Liver (tissue), 9 donors: Measurements from ENCODE around the gene PPM1L. TPM values are rescaled to one million over a fixed set of nuclear protein-coding genes. Genes with fewer than 3 reads are reported as not detected.

Experiments
- DNase-seq: peaks from one replicate; pipeline ENCODE4 v3.0.0-alpha.2; 2017; ENCODE audit warnings: low spot score
- H3K27ac ChIP-seq, 2 donors: one replicate each; pipeline ENCODE4 v1.7.0; 2013; ENCODE audit warnings: inconsistent platforms in 2 of 2, low read length in 2 of 2, control low read depth in 1 of 2, low read depth in 1 of 2, mild to moderate bottlenecking in 1 of 2
- H3K27me3 ChIP-seq, 4 donors: one replicate each; pipeline versions ENCODE4 v1.6.1 to v1.7.0; 2013; ENCODE audit warnings: low read length in 3 of 4, inconsistent platforms in 1 of 4, mild to moderate bottlenecking in 1 of 4, moderate library complexity in 1 of 4; ENCODE audit not compliant: control insufficient read depth in 4 of 4, insufficient read depth in 4 of 4
- H3K36me3 ChIP-seq, 4 donors: one replicate each; pipeline versions ENCODE4 v1.6.1 to v1.7.0; 2013; ENCODE audit warnings: low read length in 3 of 4, mild to moderate bottlenecking in 3 of 4, low read depth in 1 of 4, moderate library complexity in 1 of 4; ENCODE audit not compliant: control insufficient read depth in 4 of 4, insufficient read depth in 3 of 4
- H3K4me1 ChIP-seq, 4 donors: one replicate each; pipeline versions ENCODE4 v1.6.1 to v1.7.0; 2013; ENCODE audit warnings: low read length in 3 of 4, mild to moderate bottlenecking in 3 of 4, moderate library complexity in 1 of 4; ENCODE audit not compliant: control insufficient read depth in 4 of 4, insufficient read depth in 4 of 4
- H3K4me3 ChIP-seq, 3 donors: one replicate each; pipeline versions ENCODE4 v1.6.1 to v1.7.0; 2013; ENCODE audit warnings: low read length in 3 of 3, control low read depth in 1 of 3, low read depth in 1 of 3, mild to moderate bottlenecking in 1 of 3
- H3K9ac ChIP-seq, 2 donors: one replicate each; pipeline ENCODE4 v1.7.0; 2013; ENCODE audit warnings: low read length in 2 of 2, mild to moderate bottlenecking in 2 of 2, moderate library complexity in 2 of 2, control low read depth in 1 of 2, low read depth in 1 of 2
- H3K9me3 ChIP-seq, 4 donors: one replicate each; pipeline versions ENCODE4 v1.6.1 to v1.7.0; 2013; ENCODE audit warnings: low read length in 3 of 4; ENCODE audit not compliant: control insufficient read depth in 4 of 4
- EGR1 ChIP-seq, 2 donors: IDR thresholded peaks; 2 replicates each; pipeline ENCODE4 v1.6.1; 2016 to 2018; ENCODE audit warnings: antibody characterized with exemption in 2 of 2, low read depth in 2 of 2
- GABPA ChIP-seq, 2 donors: IDR thresholded peaks in 1 of 2; conservative IDR thresholded peaks in 1 of 2; 2 replicates each; pipeline ENCODE4 v1.6.1; 2016; ENCODE audit warnings: antibody characterized with exemption in 2 of 2, mild to moderate bottlenecking in 1 of 2, moderate library complexity in 1 of 2
- HNF4A ChIP-seq, 2 donors: conservative IDR thresholded peaks; 2 replicates each; pipeline ENCODE4 v1.6.1; 2016; ENCODE audit warnings: antibody characterized with exemption in 2 of 2, mild to moderate bottlenecking in 2 of 2
- RAD21 ChIP-seq, 2 donors: IDR thresholded peaks; 2 replicates each; pipeline ENCODE4 v1.6.1; 2016; ENCODE audit warnings: antibody characterized with exemption in 2 of 2, mild to moderate bottlenecking in 2 of 2
- RXRA ChIP-seq, 2 donors: IDR thresholded peaks; 2 replicates each; pipeline ENCODE4 v1.6.1; 2017 to 2018; ENCODE audit warnings: antibody characterized with exemption in 2 of 2, mild to moderate bottlenecking in 1 of 2
- SP1 ChIP-seq: IDR thresholded peaks from 2 replicates; pipeline ENCODE4 v1.6.1; 2018; ENCODE audit warnings: antibody characterized with exemption, mild to moderate bottlenecking
- TAF1 ChIP-seq: conservative IDR thresholded peaks from 2 replicates; pipeline ENCODE4 v1.6.1; 2016; ENCODE audit warnings: antibody characterized with exemption, mild to moderate bottlenecking
- WGBS: extraction: QIAGEN DNeasy Blood & Tissue Kit; methylation state at CpG from one replicate; pipeline ENCODE4 v1.1.7; 2013; 5-methylcytosine and 5-hydroxymethylcytosine counted together
- polyA plus RNA-seq, 2 donors: library from polyadenylated mRNA; stranded (reverse) in 1 of 2; unstranded in 1 of 2; fragments of 200-250 nt in 1 of 2; fragments of >200 nt in 1 of 2; fragmentation: Nextera tagmentation in 1 of 2; extraction: Ambion mirVana in 1 of 2; gene quantifications; one replicate each; pipeline versions ENCODE4 v1.2.1 to v1.2.3, GENCODE V29; 2013 to 2015
- total RNA-seq, 2 donors: library from RNA; depleted of rRNA; stranded (reverse); fragments of >200 nt; gene quantifications; one replicate each; pipeline ENCODE4 v1.2.3, GENCODE V29; 2014
- TF ChIP-seq, protein P1 (sequence below): IDR thresholded peaks from 2 replicates; pipeline ENCODE4 v1.6.1; 2016; ENCODE audit warnings: antibody characterized with exemption, mild to moderate bottlenecking
- TF ChIP-seq, protein P2 (sequence below): IDR thresholded peaks from 2 replicates; pipeline ENCODE4 v1.6.1; 2016; ENCODE audit warnings: antibody characterized with exemption
- donor health status: healthy.
- donor health status: healthy.
- donor health status: healthy.
- donor health status: healthy.
- donor health status: healthy.

The PPM1L gene
- total and polyA plus RNA-seq, 4 donors, result 1.6 to 8.5 (median 4.8) TPM

- TF ChIP-seq EGR1 (IDR thresholded peaks at IDR 0.05; ENCODE audit: low read depth in 2 of 2), result no peak
- no peak for TF ChIP-seq TAF1
- TF ChIP-seq, protein P1, sequence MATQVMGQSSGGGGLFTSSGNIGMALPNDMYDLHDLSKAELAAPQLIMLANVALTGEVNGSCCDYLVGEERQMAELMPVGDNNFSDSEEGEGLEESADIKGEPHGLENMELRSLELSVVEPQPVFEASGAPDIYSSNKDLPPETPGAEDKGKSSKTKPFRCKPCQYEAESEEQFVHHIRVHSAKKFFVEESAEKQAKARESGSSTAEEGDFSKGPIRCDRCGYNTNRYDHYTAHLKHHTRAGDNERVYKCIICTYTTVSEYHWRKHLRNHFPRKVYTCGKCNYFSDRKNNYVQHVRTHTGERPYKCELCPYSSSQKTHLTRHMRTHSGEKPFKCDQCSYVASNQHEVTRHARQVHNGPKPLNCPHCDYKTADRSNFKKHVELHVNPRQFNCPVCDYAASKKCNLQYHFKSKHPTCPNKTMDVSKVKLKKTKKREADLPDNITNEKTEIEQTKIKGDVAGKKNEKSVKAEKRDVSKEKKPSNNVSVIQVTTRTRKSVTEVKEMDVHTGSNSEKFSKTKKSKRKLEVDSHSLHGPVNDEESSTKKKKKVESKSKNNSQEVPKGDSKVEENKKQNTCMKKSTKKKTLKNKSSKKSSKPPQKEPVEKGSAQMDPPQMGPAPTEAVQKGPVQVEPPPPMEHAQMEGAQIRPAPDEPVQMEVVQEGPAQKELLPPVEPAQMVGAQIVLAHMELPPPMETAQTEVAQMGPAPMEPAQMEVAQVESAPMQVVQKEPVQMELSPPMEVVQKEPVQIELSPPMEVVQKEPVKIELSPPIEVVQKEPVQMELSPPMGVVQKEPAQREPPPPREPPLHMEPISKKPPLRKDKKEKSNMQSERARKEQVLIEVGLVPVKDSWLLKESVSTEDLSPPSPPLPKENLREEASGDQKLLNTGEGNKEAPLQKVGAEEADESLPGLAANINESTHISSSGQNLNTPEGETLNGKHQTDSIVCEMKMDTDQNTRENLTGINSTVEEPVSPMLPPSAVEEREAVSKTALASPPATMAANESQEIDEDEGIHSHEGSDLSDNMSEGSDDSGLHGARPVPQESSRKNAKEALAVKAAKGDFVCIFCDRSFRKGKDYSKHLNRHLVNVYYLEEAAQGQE, result no peak
- no peak for TF ChIP-seq RXRA (IDR thresholded peaks at IDR 0.05)
- no peak for TF ChIP-seq SP1
- no peak for TF ChIP-seq HNF4A (conservative IDR thresholded peaks at IDR 0.05)
Observed at GRCh38 chr3:160980740-160981139, 224.7 kb downstream of the PPM1L start.

GRCh38 chr3:160981217-160981938 lies 225.3 kb downstream of the PPM1L start:
- Histone ChIP-seq H3K4me3 (no peak overlapping the region), H3K9me3 (peaks cover 0 to 2% (median 0%) of the 10 kb centered on the region in 4 donors), H3K4me1 (no peaks in the 10 kb centered on the region), H3K27me3 (no peaks in the 10 kb centered on the region), H3K9ac (no peak overlapping the region), H3K27ac (no peak overlapping the region), H3K36me3 (no peaks in the 10 kb centered on the region)
- no peak for DNase-seq
- WGBS, result 91% methylated on average over 3 of the region's 3 CpGs
- no peak for TF ChIP-seq RAD21 (IDR thresholded peaks at IDR 0.05)
- TF ChIP-seq, protein P2, sequence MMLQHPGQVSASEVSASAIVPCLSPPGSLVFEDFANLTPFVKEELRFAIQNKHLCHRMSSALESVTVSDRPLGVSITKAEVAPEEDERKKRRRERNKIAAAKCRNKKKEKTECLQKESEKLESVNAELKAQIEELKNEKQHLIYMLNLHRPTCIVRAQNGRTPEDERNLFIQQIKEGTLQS, result no peak
- TF ChIP-seq RXRA (IDR thresholded peaks at IDR 0.05), result no peak
- TF ChIP-seq, protein P1, result no peak
- TF ChIP-seq GABPA (IDR thresholded peaks at IDR 0.05 in 1 of 2, conservative IDR thresholded peaks at IDR 0.05 in 1 of 2), result no peak
- TF ChIP-seq TAF1, result no peak

More at GRCh38 chr3:160980740-160981139, 224.7 kb downstream of the PPM1L start:
- DNase-seq, result no peak
- no peak overlapping the region for H3K27ac ChIP-seq
- H3K27me3 ChIP-seq, result no peaks in the 10 kb centered on the region
- H3K9me3 ChIP-seq, result peaks cover 0 to 2% (median 0%) of the 10 kb centered on the region in 4 donors
- no peak overlapping the region for H3K9ac ChIP-seq
- WGBS, result 87% methylated on average over 2 of the region's 2 CpGs
- H3K4me1 ChIP-seq, result no peaks in the 10 kb centered on the region
- H3K36me3 ChIP-seq, result no peaks in the 10 kb centered on the region
- no peak overlapping the region for H3K4me3 ChIP-seq
